GM18502 (cell line): ENCODE data around the gene ENO2.

ENCODE experiments used
- ATAC-seq: cut with Tn5 transposase; IDR thresholded peaks from one replicate; pipeline ENCODE4 v1.9.1; 2021; ENCODE audit warnings: mild to moderate bottlenecking; ENCODE audit not compliant: unreplicated experiment, poor library complexity

ENO2 gene

DNA sequence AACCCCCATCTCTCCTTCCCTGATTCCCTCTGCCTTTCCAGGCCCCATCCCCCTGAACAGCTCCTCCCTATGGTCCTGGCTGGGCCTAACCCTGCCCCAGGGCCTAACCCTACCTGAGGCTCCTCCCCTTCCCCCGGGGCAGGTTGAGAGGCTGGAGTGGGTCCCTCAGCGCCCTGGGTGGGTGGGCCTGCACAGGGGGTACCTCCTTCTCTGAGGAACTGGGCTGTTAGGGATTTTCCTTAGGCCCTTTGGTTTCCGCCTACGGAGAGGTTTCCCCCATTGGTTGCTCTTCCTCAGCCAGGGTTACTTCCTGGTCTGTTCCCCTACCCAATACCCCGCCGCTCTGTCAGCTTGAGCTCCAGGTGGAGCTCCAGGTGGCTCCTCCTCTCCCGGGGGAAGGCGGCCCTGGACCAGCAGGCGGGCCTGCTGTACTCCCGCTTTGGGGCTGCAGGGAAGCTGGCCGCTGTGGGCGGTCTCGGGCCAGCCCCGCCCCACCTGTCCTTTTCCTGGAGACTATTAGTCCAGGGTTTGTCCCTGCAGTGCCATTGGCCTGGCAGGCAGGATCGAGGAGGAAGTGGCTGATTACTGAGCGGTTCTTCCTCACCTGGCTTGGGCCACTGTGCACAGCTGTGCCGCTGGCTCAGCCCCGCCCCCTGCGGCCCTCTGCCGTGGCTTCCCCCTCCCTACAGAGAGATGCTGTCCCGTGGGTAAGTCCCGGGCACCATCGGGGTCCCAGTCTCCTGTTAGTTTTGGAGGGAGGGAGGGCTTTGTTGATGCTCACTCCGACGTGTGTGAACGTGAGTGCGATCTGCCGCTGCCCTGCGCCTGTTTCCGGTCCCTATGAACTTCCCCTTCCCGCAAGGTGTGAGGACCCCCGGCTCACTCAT, 31.9 kb downstream of the ENO2 start:
- ATAC-seq, result peak; percentile 25

DNA sequence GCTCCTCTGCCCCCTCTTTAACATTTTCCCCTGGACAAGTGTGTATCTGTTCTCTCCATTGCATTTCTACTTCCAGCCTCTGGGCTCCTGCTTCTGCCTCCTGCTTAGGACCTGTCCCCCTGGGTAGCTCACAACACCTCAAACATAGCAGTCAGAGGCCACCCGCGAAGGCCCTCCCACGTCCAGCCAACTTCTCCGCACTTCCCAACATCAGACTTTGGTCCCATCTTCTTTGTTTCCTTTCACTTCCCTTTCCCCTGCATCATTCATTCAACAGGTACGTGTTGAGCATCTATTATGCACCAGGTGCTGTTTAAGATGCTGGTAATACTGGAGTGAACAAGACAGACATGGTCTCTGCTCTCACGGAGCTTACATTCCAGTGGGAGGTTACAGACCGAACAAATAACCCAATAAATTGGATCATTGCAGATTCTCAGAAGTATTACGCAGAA, 32.6 kb downstream of the ENO2 start:
- ATAC-seq, result no peak

DNA sequence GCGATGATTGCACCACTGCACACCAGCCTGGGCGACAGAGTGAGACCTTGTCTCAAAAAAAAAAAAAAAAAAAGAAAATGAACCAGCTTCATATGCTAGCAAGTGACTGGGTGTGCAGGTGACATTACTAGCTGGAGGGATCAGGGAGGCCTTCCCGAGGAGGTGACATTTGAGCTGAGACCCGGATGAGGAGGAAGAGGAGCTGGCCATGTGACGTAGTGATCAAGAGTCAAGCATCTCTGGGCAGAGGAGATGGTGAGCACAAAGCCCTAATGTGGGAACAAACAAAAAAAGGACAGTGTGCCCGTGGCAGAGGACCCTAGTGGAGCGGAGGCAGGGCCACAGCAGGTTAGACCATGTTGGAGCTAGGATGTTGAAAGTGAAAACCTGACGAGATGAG, 33.2 kb downstream of the ENO2 start:
- ATAC-seq, result no peak

DNA sequence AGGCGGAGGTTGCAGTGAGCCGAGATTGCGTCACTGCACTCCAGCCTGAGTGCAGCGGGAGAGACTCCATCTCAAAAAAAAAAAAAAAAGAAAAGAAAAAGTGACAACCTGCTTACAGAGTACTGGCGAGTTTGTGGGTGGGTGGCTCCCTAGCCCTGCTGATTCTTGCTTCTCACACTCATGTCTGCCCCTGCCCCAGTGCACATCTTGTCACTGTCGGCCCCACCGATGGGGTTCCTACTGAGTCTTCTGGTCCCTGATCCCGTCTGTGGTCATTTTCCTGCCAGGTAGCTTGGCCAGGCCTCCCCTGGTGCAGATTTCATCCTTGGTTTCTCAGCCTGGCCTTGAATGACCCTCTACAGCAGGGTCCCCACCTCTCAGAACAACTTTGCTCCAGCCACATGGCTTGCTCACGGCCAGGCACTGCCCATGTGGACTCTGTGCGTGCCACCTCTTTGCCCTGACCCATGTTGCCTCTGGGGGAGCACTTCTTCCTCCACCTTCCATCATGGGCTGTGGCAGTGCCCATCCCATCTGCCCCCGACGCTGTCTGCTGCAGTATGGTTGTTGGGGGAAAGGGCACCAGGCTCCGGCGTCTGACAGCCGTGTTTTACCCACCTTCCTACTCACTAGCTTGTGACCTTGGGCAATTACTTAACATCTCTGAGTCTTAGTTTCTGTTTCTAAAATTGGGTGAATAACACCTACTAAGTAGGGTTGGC, 34.7 kb downstream of the ENO2 start:
- no peak for ATAC-seq

DNA sequence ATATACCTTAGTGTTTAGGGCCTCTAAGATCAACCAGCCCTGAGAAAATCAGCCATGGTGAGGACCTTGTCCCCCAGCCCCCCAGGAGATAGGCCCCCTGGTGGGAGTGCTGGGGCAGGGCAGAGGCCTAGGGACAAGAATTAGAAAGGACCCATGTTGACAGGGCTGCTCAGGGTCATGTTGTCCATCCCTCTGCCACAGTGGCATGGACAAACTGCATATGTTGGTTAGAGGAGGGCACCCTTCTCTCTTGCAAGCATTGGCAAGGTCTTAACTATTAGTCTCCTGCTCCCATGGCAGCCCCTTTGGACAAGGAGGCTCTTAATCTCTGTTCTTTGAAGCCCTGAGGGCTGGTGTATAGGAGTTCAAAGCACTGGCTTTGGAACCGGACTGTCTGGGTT, 36.0 kb downstream of the ENO2 start:
- ATAC-seq, result no peak

DNA sequence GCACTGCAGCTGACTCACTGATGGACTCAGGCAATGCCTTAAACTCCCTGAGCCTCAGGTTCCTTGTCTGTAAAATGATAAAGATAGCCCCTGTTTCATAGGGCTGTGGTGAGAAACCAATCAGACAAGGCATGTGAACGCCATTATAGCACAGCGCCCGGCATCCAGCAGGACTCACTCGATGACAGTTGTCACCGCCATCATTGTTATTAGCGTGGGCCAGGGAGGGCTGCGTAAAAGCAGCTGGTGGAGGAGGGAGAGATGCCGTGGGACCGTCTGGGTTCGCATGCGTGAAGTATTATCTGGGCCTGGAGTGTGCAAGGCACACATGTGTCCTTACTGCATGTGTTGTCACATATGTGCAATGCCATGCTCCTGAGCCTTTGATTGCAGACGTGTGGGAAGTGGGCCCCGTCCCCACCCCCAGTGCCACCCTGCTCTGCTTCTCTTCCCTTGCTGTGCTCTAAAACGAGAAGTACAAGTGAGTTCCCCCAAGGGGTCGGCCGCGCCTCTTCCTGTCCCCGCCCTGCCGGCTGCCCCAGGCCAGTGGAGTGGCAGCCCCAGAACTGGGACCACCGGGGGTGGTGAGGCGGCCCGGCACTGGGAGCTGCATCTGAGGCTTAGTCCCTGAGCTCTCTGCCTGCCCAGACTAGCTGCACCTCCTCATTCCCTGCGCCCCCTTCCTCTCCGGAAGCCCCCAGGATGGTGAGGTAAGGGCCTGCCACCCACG, 36.6 kb downstream of the ENO2 start, which contains the start of gene PTPN6:
TSS of gene PTPN6 (plus strand) at position 546 of the 730 bp plus-strand sequence. CDS start at position 703, 157 bp downstream.
- no peak for ATAC-seq

DNA sequence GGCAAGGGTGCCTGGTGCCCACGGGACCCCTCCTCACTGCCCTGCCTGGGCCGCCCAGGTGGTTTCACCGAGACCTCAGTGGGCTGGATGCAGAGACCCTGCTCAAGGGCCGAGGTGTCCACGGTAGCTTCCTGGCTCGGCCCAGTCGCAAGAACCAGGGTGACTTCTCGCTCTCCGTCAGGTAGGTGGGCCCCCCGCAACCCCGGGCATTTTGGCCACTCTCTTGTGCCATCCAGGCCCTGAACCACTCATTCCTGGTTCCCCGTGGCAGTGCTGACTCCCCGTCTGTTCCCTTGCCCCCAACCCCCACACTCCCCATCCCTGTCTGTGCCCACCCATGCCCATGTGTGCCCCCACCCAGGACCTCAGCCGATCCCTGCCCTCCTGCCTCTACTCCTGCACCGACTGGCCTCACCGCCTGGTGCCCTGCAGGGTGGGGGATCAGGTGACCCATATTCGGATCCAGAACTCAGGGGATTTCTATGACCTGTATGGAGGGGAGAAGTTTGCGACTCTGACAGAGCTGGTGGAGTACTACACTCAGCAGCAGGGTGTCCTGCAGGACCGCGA, 37.3 kb downstream of the ENO2 start:
- no peak for ATAC-seq

DNA sequence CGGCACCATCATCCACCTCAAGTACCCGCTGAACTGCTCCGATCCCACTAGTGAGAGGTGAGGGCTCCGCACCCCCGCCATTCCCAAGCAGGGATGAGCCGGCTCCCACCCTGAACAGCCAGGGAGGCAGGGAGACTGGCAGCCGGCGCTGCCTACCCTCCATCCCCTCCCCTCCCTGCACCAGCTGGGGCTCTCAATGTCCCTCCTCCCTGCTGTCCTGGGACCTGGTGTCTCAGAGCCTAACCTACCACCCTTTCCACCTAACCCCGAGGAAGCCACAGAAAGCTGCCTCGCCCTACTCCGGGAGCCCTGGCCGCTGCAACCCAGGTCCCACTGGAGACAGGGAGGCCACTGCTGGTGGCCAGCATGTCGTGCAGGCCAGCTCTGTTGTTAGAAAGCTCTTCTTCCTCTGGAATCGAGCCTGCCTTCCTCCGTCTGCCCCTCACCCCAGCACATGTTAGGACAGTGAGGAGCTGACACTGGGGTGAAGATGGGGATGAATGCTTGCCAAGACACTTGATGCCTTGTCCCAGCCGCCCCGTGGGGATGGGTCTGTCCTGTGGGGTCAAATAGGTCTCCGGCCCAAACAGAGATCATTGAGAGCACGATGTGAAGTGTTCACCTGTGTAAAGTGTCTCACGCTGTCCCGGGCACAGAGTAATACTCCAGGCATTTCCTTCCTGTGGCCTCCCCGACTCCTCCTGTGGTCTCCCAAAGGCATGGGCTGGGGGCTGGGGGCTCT, 37.9 kb downstream of the ENO2 start:
- no peak for ATAC-seq

DNA sequence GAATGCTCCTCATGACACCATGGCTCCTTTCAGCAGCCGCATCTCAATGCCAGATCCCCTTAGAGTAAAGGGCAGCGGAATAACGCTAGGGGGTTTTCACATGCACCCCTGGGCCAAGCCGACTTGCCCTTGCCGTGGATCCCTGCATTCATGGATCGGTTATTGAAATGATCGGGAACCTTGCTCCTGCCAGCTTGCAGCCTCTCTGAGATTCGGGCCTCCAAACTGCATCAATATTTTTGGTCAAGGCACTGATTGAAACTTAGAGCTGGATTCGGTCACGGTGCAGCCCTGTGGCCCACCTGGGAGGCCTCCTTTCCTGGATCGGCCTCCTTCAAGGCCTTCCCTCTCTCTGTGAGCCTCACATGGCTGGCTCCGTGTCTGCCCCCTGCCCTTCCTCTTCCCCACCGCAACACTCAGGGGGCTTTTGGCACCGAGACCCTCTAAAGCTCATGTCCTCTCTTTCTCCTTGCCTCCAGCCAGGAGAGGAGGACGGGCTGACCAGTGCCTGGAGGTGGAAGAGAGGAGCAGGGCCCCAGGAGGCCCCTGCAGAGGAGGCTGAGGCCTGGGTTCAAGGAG, 38.6 kb downstream of the ENO2 start:
- no peak for ATAC-seq

DNA sequence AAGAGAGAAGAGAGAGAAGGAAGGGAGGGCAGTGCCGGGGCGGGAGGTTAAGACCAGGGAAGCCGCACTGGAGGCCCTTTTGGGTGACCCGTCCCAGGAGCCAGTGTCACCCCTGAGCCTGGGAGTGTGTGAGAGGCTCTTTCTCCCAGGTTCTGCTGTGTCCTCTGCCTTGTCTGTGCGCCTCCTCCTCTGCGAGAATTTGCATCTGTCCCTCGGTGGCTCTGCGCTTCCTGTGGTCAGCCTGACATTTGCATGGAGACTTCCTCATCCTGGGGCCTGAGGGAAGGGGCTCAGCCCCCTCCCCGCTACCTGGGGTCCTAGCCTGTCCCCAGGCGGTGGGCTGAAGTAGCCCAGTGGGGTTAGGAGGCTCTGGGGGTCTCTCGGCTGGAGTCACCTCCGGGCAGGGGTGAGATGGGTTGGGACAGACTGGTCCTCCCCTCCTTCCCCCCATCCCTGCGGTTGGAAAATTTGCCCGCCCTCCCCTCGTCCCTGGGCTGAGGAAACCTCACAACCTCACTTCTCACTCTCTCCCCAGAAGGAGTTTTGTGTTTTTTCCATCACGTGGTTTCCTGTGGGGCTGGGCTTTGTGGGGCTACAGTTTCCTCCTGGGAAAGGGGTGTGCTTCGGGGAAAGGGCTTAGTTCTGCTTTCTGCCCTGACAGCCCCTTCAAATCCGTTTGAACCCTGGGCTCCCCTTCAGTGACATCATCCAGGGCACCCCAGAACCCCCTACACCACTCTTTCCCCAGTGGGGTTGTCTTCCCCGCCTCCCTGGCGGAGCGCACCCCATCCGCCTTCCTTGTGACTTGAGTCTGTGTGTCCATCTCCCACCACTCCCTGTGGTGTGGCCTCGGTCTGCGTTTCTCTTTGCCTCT, 39.3 kb downstream of the ENO2 start:
- peak; percentile 57 for ATAC-seq

DNA sequence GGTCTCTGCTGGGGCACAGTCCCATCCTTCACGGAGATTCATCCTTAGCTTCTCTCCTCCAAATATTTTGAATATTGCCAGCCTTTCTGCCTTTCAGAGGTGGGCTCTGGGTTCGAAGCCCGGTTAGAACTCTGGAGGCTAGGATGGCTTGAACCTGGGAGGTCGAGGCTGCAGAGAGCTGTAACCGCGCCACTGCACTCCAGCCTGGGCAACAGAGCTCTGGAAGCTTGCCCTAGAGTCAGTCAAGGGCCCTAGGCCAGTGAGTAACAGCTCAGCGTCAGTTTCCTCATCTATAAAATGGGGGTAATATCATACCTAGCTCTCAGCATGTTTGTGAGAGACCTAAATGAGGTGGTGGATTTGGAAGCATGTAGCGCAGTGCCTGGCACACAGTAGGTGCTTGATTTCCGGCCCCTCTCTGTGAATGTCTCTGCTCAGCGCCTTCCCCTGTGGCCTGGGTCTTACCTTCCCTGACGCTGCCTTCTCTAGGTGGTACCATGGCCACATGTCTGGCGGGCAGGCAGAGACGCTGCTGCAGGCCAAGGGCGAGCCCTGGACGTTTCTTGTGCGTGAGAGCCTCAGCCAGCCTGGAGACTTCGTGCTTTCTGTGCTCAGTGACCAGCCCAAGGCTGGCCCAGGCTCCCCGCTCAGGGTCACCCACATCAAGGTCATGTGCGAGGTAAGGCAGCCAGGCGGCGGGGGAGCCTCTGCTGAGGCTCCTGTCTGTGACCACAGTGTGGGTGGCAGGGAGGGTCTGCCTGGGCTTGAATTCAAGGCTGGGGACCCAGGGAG, 40.1 kb downstream of the ENO2 start:
- ATAC-seq, result no peak

DNA sequence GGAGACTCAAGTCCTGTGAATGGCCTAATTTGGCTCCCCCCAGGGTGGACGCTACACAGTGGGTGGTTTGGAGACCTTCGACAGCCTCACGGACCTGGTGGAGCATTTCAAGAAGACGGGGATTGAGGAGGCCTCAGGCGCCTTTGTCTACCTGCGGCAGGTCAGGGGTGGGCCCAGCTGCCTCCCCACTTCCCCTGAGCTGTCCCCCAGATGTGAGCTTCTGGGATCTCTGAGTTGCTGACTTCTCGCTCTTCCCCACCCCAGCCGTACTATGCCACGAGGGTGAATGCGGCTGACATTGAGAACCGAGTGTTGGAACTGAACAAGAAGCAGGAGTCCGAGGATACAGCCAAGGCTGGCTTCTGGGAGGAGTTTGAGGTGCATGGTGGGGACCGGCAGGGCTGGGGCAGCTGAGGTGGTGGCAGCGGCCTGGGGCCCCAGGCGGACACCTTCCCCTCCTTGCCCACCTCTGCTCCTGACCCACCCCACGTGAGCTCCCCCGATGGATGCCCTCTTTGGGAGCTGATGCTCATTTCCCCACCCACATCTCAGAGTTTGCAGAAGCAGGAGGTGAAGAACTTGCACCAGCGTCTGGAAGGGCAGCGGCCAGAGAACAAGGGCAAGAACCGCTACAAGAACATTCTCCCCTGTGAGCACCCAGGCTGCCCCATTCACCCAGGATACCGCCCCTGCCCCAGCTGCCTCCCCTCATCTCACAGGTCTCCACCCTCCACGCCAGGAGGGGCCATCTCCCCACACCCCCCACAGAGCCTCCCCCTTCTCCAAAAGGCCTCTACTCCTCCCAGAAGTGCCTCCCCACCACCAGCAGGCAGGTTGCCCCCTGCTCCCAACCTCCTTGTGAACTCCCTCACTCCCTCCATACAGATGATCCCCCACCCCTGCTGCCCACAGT, 41.0 kb downstream of the ENO2 start:
- ATAC-seq, result no peak

DNA sequence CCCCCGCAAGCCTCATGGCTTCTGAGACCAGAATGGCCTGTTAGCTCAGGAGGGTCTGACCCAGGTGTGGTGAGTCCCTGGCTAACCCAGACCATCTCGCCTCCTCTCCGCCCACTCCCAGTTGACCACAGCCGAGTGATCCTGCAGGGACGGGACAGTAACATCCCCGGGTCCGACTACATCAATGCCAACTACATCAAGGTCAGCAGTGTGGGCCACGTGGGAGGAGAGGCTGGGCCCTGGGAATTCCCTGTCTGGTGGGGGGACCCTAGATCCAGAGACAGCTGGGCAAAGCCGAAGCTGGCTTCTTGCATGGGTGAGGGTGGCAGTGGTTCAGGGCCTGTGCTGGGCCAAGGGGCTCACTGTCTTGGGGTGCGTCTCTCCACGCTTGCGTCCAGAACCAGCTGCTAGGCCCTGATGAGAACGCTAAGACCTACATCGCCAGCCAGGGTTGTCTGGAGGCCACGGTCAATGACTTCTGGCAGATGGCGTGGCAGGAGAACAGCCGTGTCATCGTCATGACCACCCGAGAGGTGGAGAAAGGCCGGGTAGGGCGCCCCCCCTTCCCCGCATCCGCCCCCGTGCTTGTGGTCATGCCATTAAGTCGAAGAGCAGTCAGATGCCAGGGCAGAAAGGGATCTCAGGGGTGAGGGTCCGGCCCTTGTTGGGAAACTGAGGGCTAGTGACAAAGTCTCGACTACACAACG, 41.8 kb downstream of the ENO2 start:
- ATAC-seq, result no peak

DNA sequence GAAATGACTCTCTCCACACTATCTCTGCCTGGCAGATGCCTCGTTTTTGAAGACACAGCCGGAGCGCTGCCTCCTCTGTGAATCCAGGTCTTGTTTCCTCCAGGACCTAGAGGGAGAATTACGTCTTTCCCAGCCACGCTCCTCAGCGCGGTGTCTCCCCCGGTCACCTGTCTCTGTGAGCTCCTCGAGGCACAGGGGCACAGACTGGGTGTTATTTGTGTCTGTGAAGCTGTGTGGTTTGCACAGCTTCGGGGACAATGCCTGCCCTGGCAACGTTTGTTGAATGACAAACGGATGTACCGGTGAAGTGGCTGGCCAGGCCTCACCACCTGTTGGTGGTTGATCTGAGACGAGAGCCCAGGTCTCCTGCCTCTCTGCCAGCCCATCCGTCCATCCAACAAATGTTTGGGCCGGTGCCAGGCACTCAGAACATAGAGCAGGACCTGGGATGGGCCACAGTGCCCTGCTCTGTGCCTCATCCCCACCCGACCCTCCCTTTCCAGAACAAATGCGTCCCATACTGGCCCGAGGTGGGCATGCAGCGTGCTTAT, 42.8 kb downstream of the ENO2 start:
- no peak for ATAC-seq

DNA sequence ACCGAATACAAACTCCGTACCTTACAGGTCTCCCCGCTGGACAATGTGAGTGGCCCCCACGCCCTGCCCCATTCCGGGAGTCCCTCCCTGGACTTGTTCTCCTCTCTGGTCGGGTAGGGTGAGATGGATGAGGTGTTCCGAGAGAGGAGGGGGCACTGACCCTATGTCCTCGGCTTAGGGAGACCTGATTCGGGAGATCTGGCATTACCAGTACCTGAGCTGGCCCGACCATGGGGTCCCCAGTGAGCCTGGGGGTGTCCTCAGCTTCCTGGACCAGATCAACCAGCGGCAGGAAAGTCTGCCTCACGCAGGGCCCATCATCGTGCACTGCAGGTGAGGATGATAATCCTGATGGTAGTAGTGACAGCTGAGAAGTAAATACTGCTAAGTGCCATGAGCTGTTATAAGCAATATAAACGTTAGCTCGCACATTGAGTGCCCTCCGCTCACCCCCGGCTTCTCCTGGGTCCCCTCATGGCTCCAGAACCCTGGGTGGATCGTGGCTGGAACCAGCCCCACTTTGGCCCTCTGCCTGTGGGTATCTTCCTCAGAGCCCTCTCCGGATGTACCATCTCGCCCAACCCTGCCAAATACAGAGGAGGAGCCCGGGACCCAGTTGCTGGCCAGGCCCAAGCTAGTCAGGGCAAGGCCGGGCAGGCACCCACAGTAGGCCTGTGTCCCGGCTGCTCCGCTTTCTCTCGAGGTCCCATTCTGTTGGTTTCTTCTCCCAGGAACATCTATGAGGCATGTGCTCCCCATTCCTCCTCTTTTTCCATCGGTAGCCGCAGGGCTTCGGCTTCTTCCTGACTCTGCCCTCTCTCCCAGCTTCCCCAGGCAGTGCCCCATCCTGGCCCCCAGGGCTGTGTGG, 43.6 kb downstream of the ENO2 start:
- ATAC-seq, result no peak
